ENCODE data around the gene PDE4B.

Gene PDE4B

GRCh38 chr1:66355756-66356155 lies 563.1 kb downstream of the PDE4B start:
- no peak for DNase-seq
- peaks cover 11% of the 10 kb centered on the region; the same call in 1 of the 2 replicates for H3K4me1 ChIP-seq
- H3K9me3 ChIP-seq: no peaks in the 10 kb centered on the region
- no peak overlapping the region for H3K4me3 ChIP-seq (ENCODE audit: low read depth, low read length)
- no peaks in the 10 kb centered on the region for H3K36me3 ChIP-seq
- H3K27me3 ChIP-seq: no peaks in the 10 kb centered on the region
- no peak for TF ChIP-seq CTCF (IDR thresholded peaks at IDR 0.05; ENCODE audit: low read depth, low read length)

DNA sequence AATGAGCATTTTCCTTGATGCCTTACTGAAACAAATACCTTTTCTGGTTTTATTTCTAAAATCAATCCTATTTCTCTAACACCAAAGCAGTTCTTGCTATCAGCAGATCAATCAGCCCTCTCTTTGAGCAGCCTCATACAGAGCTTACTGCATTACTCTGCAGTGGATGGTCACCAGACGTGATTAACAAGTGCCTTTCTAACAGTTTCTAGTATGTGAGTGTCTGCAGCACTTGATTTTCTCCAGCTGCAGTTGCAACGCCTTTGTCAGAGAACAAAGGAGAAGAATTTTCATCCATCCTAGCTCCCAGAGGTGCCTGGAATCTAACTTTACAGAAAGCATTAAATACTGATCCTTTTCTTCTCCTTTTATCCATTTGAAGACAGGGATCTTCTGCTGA lies 563.9 kb downstream of the PDE4B start:
- no peak for TF ChIP-seq CTCF (IDR thresholded peaks at IDR 0.05; ENCODE audit: low read depth, low read length)

DNA sequence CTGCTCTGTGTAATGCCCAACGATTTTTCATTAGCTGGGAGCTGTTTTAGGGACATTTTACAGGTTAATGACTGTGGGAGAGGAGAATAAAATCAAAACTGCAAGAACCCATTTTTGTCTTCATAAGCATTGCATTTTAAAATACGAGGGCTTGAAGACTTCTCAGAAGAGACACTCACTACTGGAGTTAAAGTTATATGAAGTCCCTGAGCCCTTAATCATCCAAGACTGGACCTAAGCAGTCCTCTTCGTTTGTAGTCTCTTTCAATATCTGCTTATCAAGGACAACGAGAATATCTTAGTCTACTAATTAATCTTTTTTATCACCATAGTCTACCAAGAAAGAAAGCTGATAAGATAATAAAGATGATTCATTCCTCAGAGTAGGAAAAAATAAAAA lies 564.3 kb downstream of the PDE4B start:
- Histone ChIP-seq H3K27me3 (no peaks in the 10 kb centered on the region), H3K9me3 (no peaks in the 10 kb centered on the region), H3K36me3 (no peaks in the 10 kb centered on the region), H3K4me3 (ENCODE audit: low read depth, low read length) (no peak overlapping the region), H3K4me1 (peaks cover 11% of the 10 kb centered on the region; the same call in 1 of the 2 replicates)
- DNase-seq: no peak
- TF ChIP-seq CTCF (IDR thresholded peaks at IDR 0.05; ENCODE audit: low read depth, low read length): no peak

More for the DNA sequence above, 563.9 kb downstream of the PDE4B start:
- no peaks in the 10 kb centered on the region for H3K27me3 ChIP-seq
- H3K4me1 ChIP-seq: peaks cover 11% of the 10 kb centered on the region; the same call in 1 of the 2 replicates
- no peak overlapping the region for H3K4me3 ChIP-seq (ENCODE audit: low read depth, low read length)
- no peaks in the 10 kb centered on the region for H3K9me3 ChIP-seq
- H3K36me3 ChIP-seq: no peaks in the 10 kb centered on the region
- no peak for DNase-seq

DNA sequence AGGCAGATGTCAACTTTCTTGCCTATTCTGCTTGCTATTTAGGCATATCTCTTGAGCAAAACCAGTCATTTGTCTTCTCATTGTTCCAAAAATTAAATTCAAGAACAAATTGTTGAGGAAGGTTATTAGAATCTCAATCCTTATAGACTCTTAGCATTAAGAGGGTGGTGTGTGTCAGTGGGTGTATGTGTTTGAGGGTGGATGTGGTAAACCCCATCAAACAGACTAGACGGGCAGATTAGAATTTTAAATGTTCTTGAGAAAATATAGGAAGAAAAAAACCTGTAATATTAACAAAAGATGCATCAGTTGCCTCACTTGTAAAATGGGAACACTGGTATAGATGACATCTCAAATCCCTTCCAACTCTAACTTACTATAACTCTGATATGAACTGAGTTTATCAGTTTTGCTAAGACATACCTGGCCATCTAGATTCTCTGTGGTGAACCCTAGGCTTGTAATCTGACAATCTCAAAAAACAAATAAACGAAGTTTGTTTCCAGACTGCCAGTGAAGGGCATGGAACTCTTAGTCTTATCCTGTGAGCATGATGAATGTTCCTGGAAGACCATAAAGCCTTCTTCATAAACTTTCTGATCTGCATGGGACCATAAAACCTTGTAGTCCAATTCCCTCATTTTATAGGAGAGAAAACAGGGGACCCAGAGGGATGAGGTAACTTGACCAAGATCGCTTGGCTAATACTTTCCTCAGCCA lies 564.9 kb downstream of the PDE4B start:
- H3K27me3 ChIP-seq: no peaks in the 10 kb centered on the region
- no peak for DNase-seq
- no peak overlapping the region for H3K4me3 ChIP-seq (ENCODE audit: low read depth, low read length)
- no peaks in the 10 kb centered on the region for H3K9me3 ChIP-seq
- H3K4me1 ChIP-seq: peaks cover 11% of the 10 kb centered on the region; the same call in 1 of the 2 replicates
- no peak for TF ChIP-seq CTCF (IDR thresholded peaks at IDR 0.05; ENCODE audit: low read depth, low read length)
- H3K36me3 ChIP-seq: no peaks in the 10 kb centered on the region

DNA sequence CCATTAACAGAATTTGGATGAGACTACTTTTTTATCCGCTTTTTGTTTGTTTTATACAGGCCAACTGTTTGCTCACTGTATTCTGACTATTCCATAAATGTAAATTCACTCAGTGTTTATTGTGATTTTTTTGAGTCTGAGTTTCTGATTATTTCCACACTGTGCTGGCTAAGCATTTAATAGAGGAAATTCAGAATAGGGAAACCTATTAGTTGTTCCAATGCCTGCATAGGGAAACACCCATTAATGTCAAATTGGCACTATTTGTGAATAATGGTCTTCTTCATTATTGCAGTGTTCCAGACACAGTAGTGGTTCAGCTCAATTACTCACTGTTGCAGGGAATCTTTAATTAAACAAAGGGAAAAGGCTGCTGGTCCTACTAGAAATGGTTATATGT lies 566.6 kb downstream of the PDE4B start:
- Histone ChIP-seq H3K36me3 (no peaks in the 10 kb centered on the region; the same call in 1 of the 2 replicates), H3K4me3 (ENCODE audit: low read depth, low read length) (no peak overlapping the region), H3K9me3 (no peaks in the 10 kb centered on the region), H3K27me3 (no peaks in the 10 kb centered on the region), H3K4me1 (peaks cover 6% of the 10 kb centered on the region; the same call in 1 of the 2 replicates)
- no peak for DNase-seq
- no peak for TF ChIP-seq CTCF (IDR thresholded peaks at IDR 0.05; ENCODE audit: low read depth, low read length)

DNA sequence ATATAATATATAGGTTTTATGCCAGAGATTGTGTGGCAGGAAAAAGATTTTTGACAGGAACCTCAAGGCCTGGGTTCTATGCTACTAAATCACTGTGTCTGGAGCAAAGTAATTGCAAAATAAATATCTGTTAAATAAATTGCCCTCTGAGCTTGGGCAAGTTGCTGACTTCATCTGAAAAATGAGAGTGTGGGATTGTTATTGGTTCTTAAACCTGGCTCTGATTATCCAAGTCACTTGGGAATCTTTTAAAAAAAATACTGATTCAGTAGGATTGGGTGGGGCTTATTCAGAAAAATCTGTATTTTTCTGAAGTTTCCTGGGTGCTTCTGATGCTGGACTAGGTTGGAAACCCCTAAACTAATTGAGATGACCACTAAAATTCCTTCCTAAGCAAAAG lies 567.1 kb downstream of the PDE4B start:
- Histone ChIP-seq H3K4me3 (ENCODE audit: low read depth, low read length) (no peak overlapping the region), H3K27me3 (no peaks in the 10 kb centered on the region)

More for the DNA sequence above, 567.1 kb downstream of the PDE4B start:
- Histone ChIP-seq H3K4me1 (peaks cover 6% of the 10 kb centered on the region; the same call in 1 of the 2 replicates), H3K9me3 (no peaks in the 10 kb centered on the region), H3K36me3 (no peaks in the 10 kb centered on the region; the same call in 1 of the 2 replicates)
- DNase-seq: no peak
- TF ChIP-seq CTCF (IDR thresholded peaks at IDR 0.05; ENCODE audit: low read depth, low read length): no peak

Measured in BE2C (cell line).